ENCODE results near the gene FBXO15. TPM values are rescaled to one million over a fixed set of nuclear protein-coding genes. Genes with fewer than 3 reads are reported as not detected.

Gene FBXO15
- total and polyA plus RNA-seq, 2 of the 8 experiments (the other 6 are each of a cell fraction or from before 2014, with no cell fraction given): 0.84 to 0.85 TPM

GRCh38 chr18:74081966-74082741 lies 65.5 kb downstream of the FBXO15 start:
- WGBS, 2 experiments (ENCODE audit: extremely low coverage in 1 of 2, insufficient coverage in 1 of 2, insufficient read length in 1 of 2, insufficient replicate concordance in 2 of 2, low coverage in 1 of 2, low lambda C conversion rate in 2 of 2, missing lambda C conversion rate in 1 of 2): 69% methylated on average over 13 of the region's 13 CpGs; no CpG with 5 or more reads in 1 of the 2 experiments
- no peaks in the 10 kb centered on the region for H3K23me2 ChIP-seq (ENCODE audit: low read depth, low read length)
- H2BK20ac ChIP-seq (ENCODE audit: low read length): no peak overlapping the region
- H2BK15ac ChIP-seq (ENCODE audit: low read length): no peak overlapping the region
- H3K4ac ChIP-seq (replicated peaks; ENCODE audit: insufficient read length, low read depth, low read length): no peak overlapping the region
- peak overlapping the region; percentile 46; the same call in 1 of the 2 replicates for H4K8ac ChIP-seq (ENCODE audit: extremely low read depth, insufficient read depth, low read length)
- DNase-seq (ENCODE audit: low read depth in 1 of 2, low spot score in 2 of 2): peak; percentile 59 to 77
- peak overlapping the region; percentile 99 for H2AFZ ChIP-seq (ENCODE audit: low read length)
- H4K91ac ChIP-seq (replicated peaks; ENCODE audit: insufficient read length, low read length): no peak overlapping the region
- CTCF ChIA-PET (ENCODE audit: partially characterized antibody): interaction anchor here (0.6 to 2.8 kb wide), 41 partner anchors 9 to 1319 kb away, joined by 3 to 25 read pairs (median 4); no protein-coding TSS in a partner anchor
- no peaks in the 10 kb centered on the region for H3K36me3 ChIP-seq (ENCODE audit: control insufficient read depth in 2 of 4, insufficient read depth in 4 of 4, low read length in 3 of 4)
- no peak overlapping the region for H3K4me3 ChIP-seq (ENCODE audit: extremely low read depth in 1 of 4, insufficient read depth in 2 of 4, low read depth in 3 of 4, low read length in 4 of 4)
- no peaks in the 10 kb centered on the region for H3K9me3 ChIP-seq (ENCODE audit: insufficient read depth in 2 of 2, low read depth in 1 of 2, low read length in 1 of 2)
- no peak overlapping the region for H3K4me2 ChIP-seq (ENCODE audit: insufficient read depth in 1 of 2, low read depth in 2 of 2, low read length in 2 of 2)
- no peaks in the 10 kb centered on the region for H3K4me1 ChIP-seq (replicated peaks in 1 of 4; ENCODE audit: control insufficient read depth in 3 of 4, insufficient read depth in 4 of 4, low read length in 3 of 4)
- no peak overlapping the region for H3K56ac ChIP-seq (replicated peaks; ENCODE audit: insufficient read length, low read depth, low read length)
- no peak overlapping the region for H2BK12ac ChIP-seq (ENCODE audit: low read depth, low read length)
- FAIRE-seq: no peak
- H2BK120ac ChIP-seq (replicated peaks; ENCODE audit: low read depth, low read length): no peak overlapping the region
- no peak overlapping the region for H3K9ac ChIP-seq (replicated peaks in 1 of 4; ENCODE audit: extremely low read depth in 1 of 4, low read depth in 3 of 4, low read length in 3 of 4)
- no peak overlapping the region for H3K27ac ChIP-seq (ENCODE audit: low read depth, low read length)
- H3K23ac ChIP-seq (ENCODE audit: insufficient read length): no peak overlapping the region
- no peak overlapping the region for H2AK5ac ChIP-seq (ENCODE audit: low read depth, low read length)
- H3K18ac ChIP-seq (ENCODE audit: extremely low read depth, low read length): no peak overlapping the region
- H3K79me2 ChIP-seq (ENCODE audit: control insufficient read depth in 1 of 2, insufficient read depth in 2 of 2, low read length in 2 of 2): no peaks in the 10 kb centered on the region
- no peak overlapping the region for H4K5ac ChIP-seq (ENCODE audit: insufficient read length, low read depth, low read length)
- H2BK5ac ChIP-seq (ENCODE audit: low read depth, low read length): no peak overlapping the region
- no peaks in the 10 kb centered on the region for H3K79me1 ChIP-seq (ENCODE audit: low read depth, low read length)
- H3K27me3 ChIP-seq (replicated peaks in 1 of 4; ENCODE audit: control insufficient read depth in 3 of 4, extremely low read depth in 1 of 4, insufficient read depth in 3 of 4, low read length in 3 of 4): no peaks in the 10 kb centered on the region
- POLR2A ChIA-PET (ENCODE audit: partially characterized antibody): no interaction called here
- H4K20me1 ChIP-seq (replicated peaks in 1 of 2; ENCODE audit: control insufficient read depth in 1 of 2, insufficient read depth in 2 of 2, low read length in 2 of 2): no peaks in the 10 kb centered on the region
- no peak overlapping the region for H3K14ac ChIP-seq (ENCODE audit: insufficient read length)
- no peak for TF ChIP-seq BCL11A (IDR thresholded peaks at IDR 0.05; ENCODE audit: low read depth in 2 of 2, low read length in 2 of 2)
- TF ChIP-seq PHF8 (conservative IDR thresholded peaks at IDR 0.05; ENCODE audit: low read depth, low read length): no peak
- TF ChIP-seq CBX5 (IDR thresholded peaks at IDR 0.05; ENCODE audit: low read depth, low read length): no peak
- TF ChIP-seq MAX (IDR thresholded peaks at IDR 0.05): peak; percentile 55
- TF ChIP-seq EGR1 (IDR thresholded peaks at IDR 0.05; ENCODE audit: borderline replicate concordance, low read depth, low read length): no peak
- TF ChIP-seq POLR2AphosphoS5 (IDR thresholded peaks at IDR 0.05; ENCODE audit: low read depth, low read length): no peak
- no peak for TF ChIP-seq EP300 (IDR thresholded peaks at IDR 0.05; ENCODE audit: borderline replicate concordance in 1 of 2, low read depth in 2 of 2, low read length in 2 of 2)
- no peak for TF ChIP-seq RBBP5 (IDR thresholded peaks at IDR 0.05; ENCODE audit: borderline replicate concordance, low read depth, low read length)
- TF ChIP-seq KDM1A (IDR thresholded peaks at IDR 0.05; ENCODE audit: borderline replicate concordance, low read length): no peak
- TF ChIP-seq RAD21 (IDR thresholded peaks at IDR 0.05 in 1 of 2, conservative IDR thresholded peaks at IDR 0.05 in 1 of 2; ENCODE audit: low read depth in 2 of 2, low read length in 2 of 2): peak; percentile 78 to 85
- no peak for TF ChIP-seq CEBPB (IDR thresholded peaks at IDR 0.05; ENCODE audit: low read depth, low read length)
- 0 out of 2 replicates have a peak, but pooled peaks have one; percentile 33 for TF ChIP-seq CREB1 (IDR thresholded peaks at IDR 0.05)
